Suppressor macrophage (primary cell): Measurements from ENCODE around the gene GAGE12D.
"Not testable (repeated sequence)": the region's sequence is repeated elsewhere in the genome, so short reads cannot be mapped to it uniquely, and the experiment has no call there.

ENCODE experiments used
- DNase-seq, 4 experiments: peaks; one replicate each; pipeline ENCODE4 v3.0.0-alpha.2; 2020 to 2022
- total RNA-seq, 17 experiments: gene quantifications; one replicate each; lab custom pipeline; 2026; ENCODE audit warnings: mixed read lengths in 6 of 17, inconsistent platforms in 3 of 17; lab: John Stamatoyannopoulos, UW

GAGE12D gene, protein sequence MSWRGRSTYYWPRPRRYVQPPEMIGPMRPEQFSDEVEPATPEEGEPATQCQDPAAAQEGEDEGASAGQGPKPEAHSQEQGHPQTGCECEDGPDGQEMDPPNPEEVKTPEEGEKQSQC
- total RNA-seq, result 0 reads per million in 17 experiments

- DNase-seq, result not testable (repeated sequence)
Observed at GRCh38 chrX:49541433-49541832, at the start of gene GAGE12D. TSS of gene GAGE12D (plus strand) at chrX:49541733. CDS start at chrX:49542888, 1,155 bp downstream.

GRCh38 chrX:49531877-49532276 lies 9.7 kb upstream of the GAGE12D start, which contains the start of gene GAGE12C:
TSS of gene GAGE12C (plus strand) at chrX:49532177. CDS start at chrX:49533332, 1,155 bp downstream.
- not testable (repeated sequence) for DNase-seq

- not testable (repeated sequence) for DNase-seq
Observed at GRCh38 chrX:49550989-49551388, 9.5 kb downstream of the GAGE12D start, which contains the start of gene GAGE12E. TSS of gene GAGE12E (plus strand) at chrX:49551289. CDS start at chrX:49552444, 1,155 bp downstream.

GRCh38 chrX:49560542-49560941 lies 19.0 kb downstream of the GAGE12D start, which contains the start of gene GAGE12F:
TSS of gene GAGE12F (plus strand) at chrX:49560842. CDS start at chrX:49561997, 1,155 bp downstream.
- DNase-seq, result not testable (repeated sequence)

DNA sequence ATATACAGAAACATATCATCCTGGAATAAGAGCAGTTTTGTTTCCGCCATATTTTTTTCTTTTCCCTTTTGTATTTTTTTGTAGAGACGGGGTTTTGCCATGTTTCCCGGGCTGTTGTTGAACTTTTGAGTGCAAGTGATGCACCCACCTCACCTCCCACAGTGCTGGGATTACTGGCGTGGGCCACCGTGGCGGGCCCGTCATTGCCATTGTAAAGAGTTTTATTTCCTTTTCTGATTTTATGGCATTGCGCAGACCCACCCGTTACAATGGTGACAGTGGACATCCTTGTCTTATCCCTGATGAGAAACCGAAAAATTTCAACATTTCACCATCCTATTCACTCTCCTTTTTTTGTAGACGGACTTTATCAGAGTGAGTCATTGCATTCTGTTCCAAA lies 27.2 kb downstream of the GAGE12D start:
- not testable (repeated sequence) for DNase-seq

- not testable (repeated sequence) for DNase-seq
Observed at GRCh38 chrX:49569152-49569551, 27.6 kb downstream of the GAGE12D start.

DNA sequence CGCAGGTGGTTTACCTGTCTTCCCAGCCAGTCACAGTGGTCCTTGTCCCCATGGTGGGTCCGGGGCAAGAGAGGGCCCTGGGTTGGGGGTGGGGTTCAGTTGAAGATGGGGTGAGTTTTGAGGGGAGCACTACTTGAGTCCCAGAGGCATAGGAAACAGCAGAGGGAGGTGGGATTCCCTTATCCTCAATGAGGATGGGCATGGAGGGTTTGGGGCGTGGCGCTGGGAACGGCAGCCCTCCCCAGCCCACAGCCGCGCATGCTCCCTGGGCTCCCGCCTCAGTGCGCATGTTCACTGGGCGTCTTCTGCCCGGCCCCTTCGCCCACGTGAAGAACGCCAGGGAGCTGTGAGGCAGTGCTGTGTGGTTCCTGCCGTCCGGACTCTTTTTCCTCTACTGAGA lies 28.6 kb downstream of the GAGE12D start, which contains the start of gene GAGE12G:
Gene GAGE12G (plus strand): TSS at position 301 of the 400 bp plus-strand sequence. CDS start 1,155 bp downstream, outside the sequence.
- not testable (repeated sequence) for DNase-seq

DNA sequence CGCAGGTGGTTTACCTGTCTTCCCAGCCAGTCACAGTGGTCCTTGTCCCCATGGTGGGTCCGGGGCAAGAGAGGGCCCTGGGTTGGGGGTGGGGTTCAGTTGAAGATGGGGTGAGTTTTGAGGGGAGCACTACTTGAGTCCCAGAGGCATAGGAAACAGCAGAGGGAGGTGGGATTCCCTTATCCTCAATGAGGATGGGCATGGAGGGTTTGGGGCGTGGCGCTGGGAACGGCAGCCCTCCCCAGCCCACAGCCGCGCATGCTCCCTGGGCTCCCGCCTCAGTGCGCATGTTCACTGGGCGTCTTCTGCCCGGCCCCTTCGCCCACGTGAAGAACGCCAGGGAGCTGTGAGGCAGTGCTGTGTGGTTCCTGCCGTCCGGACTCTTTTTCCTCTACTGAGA lies 38.1 kb downstream of the GAGE12D start, which contains the start of gene GAGE12H:
Gene GAGE12H (plus strand): TSS at position 301 of the 400 bp plus-strand sequence. CDS start 1,155 bp downstream, outside the sequence.
- not testable (repeated sequence) for DNase-seq

DNA sequence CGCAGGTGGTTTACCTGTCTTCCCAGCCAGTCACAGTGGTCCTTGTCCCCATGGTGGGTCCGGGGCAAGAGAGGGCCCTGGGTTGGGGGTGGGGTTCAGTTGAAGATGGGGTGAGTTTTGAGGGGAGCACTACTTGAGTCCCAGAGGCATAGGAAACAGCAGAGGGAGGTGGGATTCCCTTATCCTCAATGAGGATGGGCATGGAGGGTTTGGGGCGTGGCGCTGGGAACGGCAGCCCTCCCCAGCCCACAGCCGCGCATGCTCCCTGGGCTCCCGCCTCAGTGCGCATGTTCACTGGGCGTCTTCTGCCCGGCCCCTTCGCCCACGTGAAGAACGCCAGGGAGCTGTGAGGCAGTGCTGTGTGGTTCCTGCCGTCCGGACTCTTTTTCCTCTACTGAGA lies 47.7 kb downstream of the GAGE12D start, which contains the start of gene GAGE2A:
Gene GAGE2A (plus strand): TSS at position 301 of the 400 bp plus-strand sequence. CDS start 1,155 bp downstream, outside the sequence.
- DNase-seq, result not testable (repeated sequence)

GRCh38 chrX:49589769-49590478 lies 48.4 kb downstream of the GAGE12D start:
- not testable (repeated sequence) for DNase-seq

- DNase-seq, result not testable (repeated sequence)
Observed at GRCh38 chrX:49590488-49590887, 49.0 kb downstream of the GAGE12D start.
